IMR-90 (cell line): ENCODE results near the gene SEPSECS.

Experiments
- CEBPB ChIP-seq: IDR thresholded peaks from 2 replicates; pipeline ENCODE4 v1.6.1; 2012; ENCODE audit warnings: low read depth, low read length, improper control_type of control experiment
- CTCF ChIP-seq: conservative IDR thresholded peaks from 2 replicates; pipeline ENCODE4 v1.5.1; 2012; ENCODE audit warnings: mild to moderate bottlenecking, low read depth, low read length, improper control_type of control experiment
- MXI1 ChIP-seq: IDR thresholded peaks from 2 replicates; pipeline ENCODE4 v1.6.1; 2012; ENCODE audit warnings: low read depth, mild to moderate bottlenecking, low read length, moderate library complexity, borderline replicate concordance
- POLR2A ChIP-seq: IDR thresholded peaks from 2 replicates; pipeline ENCODE4 v1.6.1; 2012; ENCODE audit warnings: mild to moderate bottlenecking, low read depth, low read length
- RAD21 ChIP-seq: IDR thresholded peaks from 2 replicates; pipeline ENCODE4 v1.6.1; 2012; ENCODE audit warnings: low read length, improper control_type of control experiment
- RFX5 ChIP-seq: IDR thresholded peaks from 2 replicates; pipeline ENCODE4 v1.8.0; 2012; ENCODE audit warnings: low read depth, mild to moderate bottlenecking, low read length, moderate library complexity
- SMC3 ChIP-seq: fragments of 150-350 bp; IDR thresholded peaks from 2 replicates; pipeline ENCODE4 v1.6.1; 2016; ENCODE audit warnings: low read depth, mild to moderate bottlenecking, antibody characterized with exemption, low read length, moderate library complexity

DNA sequence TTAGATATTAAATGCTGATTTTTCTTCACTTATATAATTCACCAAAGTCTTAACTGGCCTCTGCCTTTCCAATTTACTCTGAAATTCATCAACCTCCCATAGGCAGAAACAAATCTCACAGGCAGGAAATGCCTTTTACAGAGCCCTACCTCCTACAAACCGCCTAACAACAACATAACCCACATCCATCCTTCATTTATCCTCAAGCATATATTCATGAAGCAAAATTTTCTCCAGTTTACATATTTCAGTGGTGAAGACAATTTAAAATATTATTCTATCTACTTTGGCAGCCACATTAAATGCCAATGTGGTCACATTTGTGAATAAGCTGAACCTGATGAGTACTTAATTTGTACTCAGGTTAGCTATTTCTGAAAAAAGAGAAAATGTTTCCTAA is 30.3 kb downstream of the SEPSECS start:
- TF ChIP-seq SMC3 (no peak), CTCF (no peak), RAD21 (no peak), MXI1 (no peak), CEBPB (no peak), POLR2A (no peak), RFX5 (no peak)
